Retina (tissue), 1 donor: Measurements from ENCODE around the gene UBE2J2.
"Not testable (repeated sequence)": the region's sequence is repeated elsewhere in the genome, so short reads cannot be mapped to it uniquely, and the experiment has no call there.

Experiments
- DNase-seq: peaks from one replicate; pipeline ENCODE4 v3.0.0-alpha.2; 2016

The UBE2J2 gene

GRCh38 chr1:1253972-1254666 is 19.5 kb downstream of the UBE2J2 start:
- DNase-seq = no peak

GRCh38 chr1:1253314-1253713 is 20.3 kb downstream of the UBE2J2 start:
- no peak for DNase-seq

- no peak for DNase-seq
Observed at GRCh38 chr1:1250786-1251284, 22.8 kb downstream of the UBE2J2 start.

- DNase-seq = not testable (repeated sequence)
Observed at GRCh38 chr1:1248009-1248913, 25.4 kb downstream of the UBE2J2 start.

- DNase-seq = no peak
Observed at GRCh38 chr1:1247341-1247913, 26.2 kb downstream of the UBE2J2 start.

- no peak for DNase-seq
Observed at GRCh38 chr1:1246577-1247340, 26.9 kb downstream of the UBE2J2 start, which contains the start of gene C1QTNF12. C1QTNF12 (minus strand) TSS chr1:1246722; CDS start chr1:1246690, 32 bp downstream.

GRCh38 chr1:1245817-1246576 is 27.7 kb downstream of the UBE2J2 start:
- DNase-seq = no peak

- DNase-seq = no peak
Observed at GRCh38 chr1:1245178-1245816, 28.4 kb downstream of the UBE2J2 start.

GRCh38 chr1:1244192-1244811 is 29.4 kb downstream of the UBE2J2 start:
- DNase-seq = peak; percentile 61

DNA sequence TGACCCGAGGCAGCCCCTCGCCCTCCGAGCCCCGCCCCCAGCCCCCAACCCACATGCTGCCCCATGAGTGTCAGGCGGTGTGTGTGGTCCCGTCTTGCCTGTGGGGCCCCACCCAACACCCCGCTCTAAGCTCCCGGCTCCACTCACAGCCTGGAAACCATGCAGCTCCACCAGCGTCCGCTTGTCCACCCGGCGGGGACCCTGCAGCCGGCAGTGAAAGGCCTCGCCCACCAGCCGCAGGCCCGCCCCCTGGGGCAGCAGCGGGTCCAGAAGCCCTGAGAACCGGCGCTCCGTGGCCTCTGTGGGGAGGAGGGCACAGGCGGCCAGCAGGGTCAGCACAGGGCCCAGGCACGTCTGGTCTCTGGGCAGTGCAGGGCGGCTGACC is 29.9 kb downstream of the UBE2J2 start:
- DNase-seq = peak; percentile 49

- DNase-seq = no peak
Observed at GRCh38 chr1:1243266-1243660, 30.4 kb downstream of the UBE2J2 start.

GRCh38 chr1:1242461-1243265 is 31.0 kb downstream of the UBE2J2 start:
- no peak for DNase-seq

- no peak for DNase-seq
Observed at GRCh38 chr1:1241588-1242219, 31.9 kb downstream of the UBE2J2 start.

GRCh38 chr1:1240822-1241587 is 32.6 kb downstream of the UBE2J2 start:
- no peak for DNase-seq

DNA sequence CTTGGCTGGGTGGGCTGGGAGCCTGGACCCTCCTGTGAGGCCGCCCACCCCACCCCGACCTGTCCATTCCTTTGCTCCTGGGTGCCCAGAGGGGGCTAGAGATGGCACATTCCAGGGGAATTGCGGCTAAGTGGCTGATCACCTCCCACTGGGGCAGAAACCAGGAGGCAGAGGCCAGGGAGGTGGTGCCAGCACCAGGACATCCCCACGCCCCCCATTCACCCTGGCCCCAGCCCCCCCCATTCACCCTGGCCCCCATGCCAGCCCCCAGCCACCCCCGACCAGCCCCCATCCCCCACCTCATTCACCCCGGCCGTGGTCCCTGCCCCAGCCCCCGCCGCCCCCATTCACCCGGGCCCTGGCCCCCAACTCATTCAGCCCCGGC is 33.3 kb downstream of the UBE2J2 start:
- no peak for DNase-seq

- DNase-seq = no peak
Observed at GRCh38 chr1:1239614-1240347, 33.9 kb downstream of the UBE2J2 start.

DNA sequence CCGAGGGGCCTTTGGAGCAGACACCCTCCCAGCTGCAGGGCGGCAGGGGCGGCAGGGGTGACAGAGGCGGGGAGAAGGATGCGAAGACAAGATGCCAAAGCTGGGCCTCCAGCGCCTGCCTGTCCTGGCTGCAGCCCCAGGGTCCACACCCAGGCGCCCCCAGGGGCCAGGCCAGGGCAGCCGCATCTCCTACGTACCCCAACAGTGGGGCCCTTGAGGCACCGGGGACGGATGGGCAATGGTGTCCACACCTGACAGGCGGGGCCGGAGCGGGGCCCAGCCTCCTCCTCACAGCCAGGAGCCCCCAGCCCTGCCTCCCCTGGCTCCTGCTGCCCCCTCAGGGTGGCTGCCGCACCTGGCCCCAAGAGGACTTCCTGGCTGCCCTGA is 34.4 kb downstream of the UBE2J2 start:
- DNase-seq = no peak

- no peak for DNase-seq
Observed at GRCh38 chr1:1238702-1239178, 34.9 kb downstream of the UBE2J2 start.
